ENCODE results near the gene KCNH1. TPM values are rescaled to one million over a fixed set of nuclear protein-coding genes. Genes with fewer than 3 reads are reported as not detected.

Gene KCNH1
- total and polyA plus RNA-seq, 7 donors: 0.10 to 0.22 (median 0.17) TPM

DNA sequence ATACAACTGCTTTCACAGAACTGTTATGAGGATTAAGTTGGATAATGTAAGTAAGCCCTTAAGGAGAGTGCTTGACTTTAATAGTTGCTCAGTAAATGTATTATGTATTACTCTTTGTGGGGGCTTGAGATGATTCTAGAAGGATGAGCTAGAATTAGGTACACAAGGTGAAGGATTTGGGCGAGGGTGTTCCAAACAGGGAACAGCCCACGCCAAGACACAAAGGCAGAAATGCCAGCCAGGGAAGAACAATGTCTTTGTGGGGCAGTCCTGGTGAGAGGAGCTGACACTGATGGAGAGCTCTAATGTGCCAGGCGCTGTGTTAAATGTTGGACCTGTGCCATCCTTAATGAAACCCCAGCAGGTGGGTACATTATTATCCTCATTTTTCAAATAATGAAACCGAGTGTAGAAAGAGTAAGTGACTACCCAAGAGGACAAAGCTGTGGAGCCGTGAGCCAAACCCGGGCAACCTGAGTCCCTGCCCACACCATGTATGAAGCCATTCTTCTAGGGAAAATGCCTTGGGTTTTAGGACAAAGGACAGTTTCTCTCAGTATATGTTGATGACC is 442.8 kb downstream of the KCNH1 start:
- ATAC-seq: no peak

DNA sequence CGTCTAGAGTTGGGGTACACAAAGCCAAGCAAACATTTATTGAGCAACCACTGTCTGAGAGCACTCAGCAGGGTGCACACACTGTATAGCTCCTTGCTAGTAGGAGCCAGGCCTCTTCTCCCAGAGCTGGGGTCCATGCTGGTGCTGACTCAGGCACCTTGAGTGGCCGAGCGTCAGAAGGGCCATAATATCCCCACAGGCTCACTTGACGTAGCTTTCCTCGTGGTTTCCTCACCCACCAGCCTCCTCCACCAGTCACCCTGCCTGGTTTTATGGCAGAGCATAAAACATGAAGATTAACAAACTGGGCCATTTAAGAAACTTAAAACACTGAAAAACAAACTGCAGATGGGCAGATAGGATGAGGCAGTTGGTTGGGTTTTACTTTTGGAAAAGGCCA is 443.7 kb downstream of the KCNH1 start:
- intact Hi-C loops (cut with DNase I): no loop called here
- no peak for ATAC-seq
- no peaks in the 10 kb centered on the region for H3K9me3 ChIP-seq
- peaks cover 0 to 6% (median 0%) of the 10 kb centered on the region in 3 donors for H3K27me3 ChIP-seq (ENCODE audit: insufficient read depth in 3 of 3, low read length in 2 of 3)
- no peaks in the 10 kb centered on the region for H3K36me3 ChIP-seq (ENCODE audit: insufficient read depth in 1 of 2, low read depth in 1 of 2)
- WGBS, 3 donors: 76 to 88% (median 87%) methylated on average over 5 of the region's 5 CpGs
- H3K27ac ChIP-seq: no peak overlapping the region
- H3K4me3 ChIP-seq: no peak overlapping the region
- DNase-seq: no peak
- TF ChIP-seq, protein P1, sequence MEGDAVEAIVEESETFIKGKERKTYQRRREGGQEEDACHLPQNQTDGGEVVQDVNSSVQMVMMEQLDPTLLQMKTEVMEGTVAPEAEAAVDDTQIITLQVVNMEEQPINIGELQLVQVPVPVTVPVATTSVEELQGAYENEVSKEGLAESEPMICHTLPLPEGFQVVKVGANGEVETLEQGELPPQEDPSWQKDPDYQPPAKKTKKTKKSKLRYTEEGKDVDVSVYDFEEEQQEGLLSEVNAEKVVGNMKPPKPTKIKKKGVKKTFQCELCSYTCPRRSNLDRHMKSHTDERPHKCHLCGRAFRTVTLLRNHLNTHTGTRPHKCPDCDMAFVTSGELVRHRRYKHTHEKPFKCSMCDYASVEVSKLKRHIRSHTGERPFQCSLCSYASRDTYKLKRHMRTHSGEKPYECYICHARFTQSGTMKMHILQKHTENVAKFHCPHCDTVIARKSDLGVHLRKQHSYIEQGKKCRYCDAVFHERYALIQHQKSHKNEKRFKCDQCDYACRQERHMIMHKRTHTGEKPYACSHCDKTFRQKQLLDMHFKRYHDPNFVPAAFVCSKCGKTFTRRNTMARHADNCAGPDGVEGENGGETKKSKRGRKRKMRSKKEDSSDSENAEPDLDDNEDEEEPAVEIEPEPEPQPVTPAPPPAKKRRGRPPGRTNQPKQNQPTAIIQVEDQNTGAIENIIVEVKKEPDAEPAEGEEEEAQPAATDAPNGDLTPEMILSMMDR (IDR thresholded peaks at IDR 0.05): no peak
- no peaks in the 10 kb centered on the region for H3K4me1 ChIP-seq

More for the DNA sequence above, 442.8 kb downstream of the KCNH1 start:
- H3K9me3 ChIP-seq: no peaks in the 10 kb centered on the region
- intact Hi-C loops (cut with DNase I): no loop called here
- H3K27ac ChIP-seq: no peak overlapping the region
- TF ChIP-seq, protein P1 (IDR thresholded peaks at IDR 0.05): no peak
- H3K4me1 ChIP-seq: no peaks in the 10 kb centered on the region
- no peak for DNase-seq
- H3K4me3 ChIP-seq: no peak overlapping the region
- WGBS, 3 donors: 80 to 86% (median 82%) methylated on average over 6 of the region's 6 CpGs
- peaks cover 0 to 6% (median 0%) of the 10 kb centered on the region in 3 donors for H3K27me3 ChIP-seq (ENCODE audit: insufficient read depth in 3 of 3, low read length in 2 of 3)
- H3K36me3 ChIP-seq (ENCODE audit: insufficient read depth in 1 of 2, low read depth in 1 of 2): no peaks in the 10 kb centered on the region

DNA sequence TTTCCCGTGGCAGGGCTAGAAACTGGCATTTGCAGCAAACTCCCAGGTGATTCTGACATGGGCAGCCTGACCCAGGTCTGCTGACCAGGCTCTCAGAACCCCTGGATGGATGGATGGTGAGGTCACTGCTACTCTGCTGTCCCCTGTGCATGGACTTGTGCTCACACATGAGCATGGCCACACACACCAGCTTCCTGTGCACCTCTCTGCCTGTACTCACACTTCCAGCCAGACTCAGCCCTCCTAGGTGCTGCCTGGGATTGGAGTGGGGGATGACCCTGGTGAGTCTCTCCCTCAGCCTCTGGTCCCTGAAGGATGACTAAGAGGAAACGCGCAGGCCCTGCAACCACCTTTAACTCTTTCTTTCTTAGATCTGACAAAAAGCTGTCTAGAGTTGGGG is 444.1 kb downstream of the KCNH1 start:
- Histone ChIP-seq H3K27me3 (ENCODE audit: insufficient read depth in 3 of 3, low read length in 2 of 3) (peaks cover 0 to 6% (median 0%) of the 10 kb centered on the region in 3 donors), H3K27ac (no peak overlapping the region), H3K36me3 (ENCODE audit: insufficient read depth in 1 of 2, low read depth in 1 of 2) (no peaks in the 10 kb centered on the region), H3K4me1 (no peaks in the 10 kb centered on the region), H3K9me3 (no peaks in the 10 kb centered on the region), H3K4me3 (no peak overlapping the region)
- TF ChIP-seq, protein P1 (IDR thresholded peaks at IDR 0.05): no peak
- WGBS, 3 donors: 83 to 89% (median 88%) methylated on average over 3 of the region's 3 CpGs
- ATAC-seq: no peak
- intact Hi-C loops (cut with DNase I): no loop called here
- DNase-seq: no peak

DNA sequence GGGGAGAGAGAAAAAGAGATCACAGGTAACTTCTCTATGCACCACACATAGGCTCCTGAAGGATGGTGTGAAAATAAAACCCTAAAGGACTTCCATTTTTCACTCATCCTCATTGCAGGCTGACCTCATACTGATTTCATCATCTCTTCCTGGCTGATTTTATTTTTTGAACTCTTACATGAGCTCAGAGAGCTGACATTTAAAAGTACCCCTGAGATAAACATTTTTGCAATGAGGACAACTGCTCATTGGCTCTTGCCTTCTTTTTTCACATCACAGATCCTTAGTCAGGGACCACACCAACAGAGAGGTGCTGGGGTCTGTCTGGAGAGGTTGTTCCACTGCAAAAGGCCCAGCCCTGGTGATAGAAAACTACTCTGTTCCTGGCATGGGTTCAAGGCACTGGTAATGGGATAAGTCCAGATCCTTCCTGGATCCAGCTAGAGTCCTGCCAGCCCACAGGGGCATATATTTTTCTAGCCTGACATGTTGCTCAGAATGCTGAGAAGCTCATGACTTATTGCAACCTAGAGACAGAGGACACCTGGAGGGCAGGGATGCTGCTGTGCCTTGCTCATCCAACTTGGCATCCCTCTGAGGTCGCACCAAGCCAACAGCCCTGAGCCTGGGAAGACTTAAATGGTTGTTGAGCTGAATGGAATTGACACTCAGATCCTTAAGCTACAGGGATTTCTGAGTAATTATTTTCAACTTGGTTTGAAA is 445.3 kb downstream of the KCNH1 start:
- Histone ChIP-seq H3K36me3 (ENCODE audit: insufficient read depth in 1 of 2, low read depth in 1 of 2) (no peaks in the 10 kb centered on the region), H3K4me1 (no peaks in the 10 kb centered on the region), H3K27ac (no peak overlapping the region), H3K9me3 (no peaks in the 10 kb centered on the region), H3K4me3 (no peak overlapping the region), H3K27me3 (ENCODE audit: insufficient read depth in 3 of 3, low read length in 2 of 3) (no peaks in the 10 kb centered on the region)
- no peak for DNase-seq
- intact Hi-C loops (cut with DNase I): no loop called here
- ATAC-seq: no peak
- TF ChIP-seq, protein P1 (IDR thresholded peaks at IDR 0.05): no peak
- WGBS, 3 donors: 63 to 87% (median 76%) methylated on average over 1 of the region's 1 CpG

Data from psoas muscle (tissue), 8 donors.